IMR-90 (cell line): Measurements from ENCODE around the gene HSD17B14. TPM values are rescaled to one million over a fixed set of nuclear protein-coding genes. Genes with fewer than 3 reads are reported as not detected.

Experiments used
- ATAC-seq: fragments of 200-7000 bp; cut with Tn5 transposase; 2 replicates; pipeline ENCODE4 v1.9.1; 2020; ENCODE audit warnings: low read depth, mild to moderate bottlenecking, moderate library complexity
- BruUV-seq: library from RNA; stranded (reverse); fragments of 400-500 nt; replicated peaks from 2 replicates; lab custom pipeline; 2021; lab: Mats Ljungman, UMichigan
- CTCF ChIA-PET: fragments of 300-600 bp; formaldehyde crosslinking; extraction: SDS; loops from one replicate; lab custom pipeline; 2021; ENCODE audit warnings: antibody characterized with exemption; lab: Yijun Ruan, JAX
- POLR2A ChIA-PET: fragments of 300-600 bp; sonication (Branson Sonifier 250); formaldehyde crosslinking; loops from one replicate; lab custom pipeline; 2022; ENCODE audit warnings: antibody characterized with exemption; ENCODE audit not compliant: unreplicated experiment; lab: Charles Lee
- DNase-seq: peaks from one replicate; pipeline ENCODE4 v3.0.0; 2013
- H2AFZ ChIP-seq: replicated peaks from 2 replicates; pipeline ENCODE3; 2013; ENCODE audit warnings: low read length, mild to moderate bottlenecking; ENCODE audit not compliant: poor library complexity
- H2AK5ac ChIP-seq: 2 replicates; pipeline ENCODE4 v1.6.1; 2013; ENCODE audit warnings: low read depth, low read length, inconsistent platforms
- H2AK9ac ChIP-seq: replicated peaks from 2 replicates; pipeline ENCODE3; 2013; ENCODE audit warnings: mild to moderate bottlenecking, low read depth, low read length, moderate library complexity; ENCODE audit not compliant: poor library complexity
- H2BK120ac ChIP-seq: 2 replicates; pipeline ENCODE4 v1.6.1; 2013; ENCODE audit warnings: low read depth, low read length, inconsistent platforms
- H2BK15ac ChIP-seq: 3 replicates; pipeline ENCODE4 v1.6.1; 2013; ENCODE audit warnings: low read depth, low read length, inconsistent platforms
- H2BK20ac ChIP-seq: 2 replicates; pipeline ENCODE4 v1.6.1; 2013; ENCODE audit warnings: low read depth, mild to moderate bottlenecking, inconsistent platforms, low read length, moderate library complexity
- H2BK5ac ChIP-seq: 2 replicates; pipeline ENCODE4 v1.6.1; 2013; ENCODE audit warnings: mild to moderate bottlenecking, low read depth, low read length, inconsistent platforms; ENCODE audit not compliant: poor library complexity, severe bottlenecking
- H3K14ac ChIP-seq: replicated peaks from 2 replicates; pipeline ENCODE4 v1.6.1; 2013; ENCODE audit warnings: low read depth, low read length, inconsistent platforms
- H3K18ac ChIP-seq: 2 replicates; pipeline ENCODE4 v1.6.1; 2013; ENCODE audit warnings: low read depth, low read length, control low read depth
- H3K23ac ChIP-seq: 2 replicates; pipeline ENCODE4 v1.6.1; 2013; ENCODE audit warnings: low read depth, low read length, inconsistent platforms
- H3K27ac ChIP-seq: 2 replicates; pipeline ENCODE4 v1.5.1; 2013; ENCODE audit warnings: mild to moderate bottlenecking, control low read depth, low read length; ENCODE audit not compliant: insufficient read depth
- H3K27me3 ChIP-seq: 2 replicates; pipeline ENCODE4 v1.6.1; 2013; ENCODE audit warnings: low read length; ENCODE audit not compliant: control insufficient read depth, insufficient read depth
- H3K36me3 ChIP-seq: 2 replicates; pipeline ENCODE4 v1.6.1; 2013; ENCODE audit warnings: low read length, mixed read lengths; ENCODE audit not compliant: control insufficient read depth, insufficient read depth
- H3K4ac ChIP-seq: 2 replicates; pipeline ENCODE4 v1.6.1; 2013; ENCODE audit warnings: low read depth, low read length, inconsistent platforms
- H3K4me1 ChIP-seq: 2 replicates; pipeline ENCODE4 v1.6.1; 2013; ENCODE audit warnings: low read length, mixed read lengths; ENCODE audit not compliant: control insufficient read depth, insufficient read depth
- H3K4me2 ChIP-seq: 2 replicates; pipeline ENCODE4 v1.6.1; 2013; ENCODE audit warnings: low read depth, mild to moderate bottlenecking, control low read depth, low read length, moderate library complexity
- H3K4me3 ChIP-seq: 2 replicates; pipeline ENCODE4 v1.5.1; 2013; ENCODE audit warnings: low read depth, mild to moderate bottlenecking, control low read depth, low read length, moderate library complexity; ENCODE audit not compliant: insufficient read depth
- H3K56ac ChIP-seq: 2 replicates; pipeline ENCODE4 v1.6.1; 2013; ENCODE audit warnings: low read length, inconsistent platforms; ENCODE audit not compliant: insufficient read depth; ENCODE audit errors: extremely low read depth
- H3K79me1 ChIP-seq, 2 experiments: 2 replicates each; pipeline ENCODE4 v1.6.1; 2013; ENCODE audit warnings: low read length in 2 of 2, inconsistent platforms in 1 of 2, low read depth in 1 of 2
- H3K9ac ChIP-seq: 2 replicates; pipeline ENCODE4 v1.6.1; 2013; ENCODE audit warnings: low read depth, low read length, control low read depth
- H3K9me1 ChIP-seq: 2 replicates; pipeline ENCODE4 v1.6.1; 2013; ENCODE audit warnings: low read length, inconsistent platforms; ENCODE audit not compliant: insufficient read depth
- H3K9me3 ChIP-seq: 2 replicates; pipeline ENCODE4 v1.6.1; 2013; ENCODE audit warnings: low read length; ENCODE audit not compliant: control insufficient read depth, insufficient read depth
- H4K20me1 ChIP-seq: 2 replicates; pipeline ENCODE4 v1.6.1; 2013; ENCODE audit warnings: low read length, inconsistent platforms; ENCODE audit not compliant: insufficient read depth
- H4K5ac ChIP-seq: 2 replicates; pipeline ENCODE4 v1.6.1; 2013; ENCODE audit warnings: mild to moderate bottlenecking, low read depth, low read length, control low read depth
- H4K8ac ChIP-seq, 2 experiments: 2 replicates each; pipeline ENCODE4 v1.6.1; 2013; ENCODE audit warnings: low read depth in 2 of 2, low read length in 2 of 2, control low read depth in 1 of 2, inconsistent platforms in 1 of 2
- H4K91ac ChIP-seq: 2 replicates; pipeline ENCODE4 v1.6.1; 2013; ENCODE audit warnings: low read depth, low read length, inconsistent platforms; ENCODE audit not compliant: insufficient read depth
- BHLHE40 ChIP-seq: fragments of 150-350 bp; IDR thresholded peaks from 2 replicates; pipeline ENCODE4 v1.6.1; 2016; ENCODE audit warnings: mild to moderate bottlenecking, low read depth, low read length
- CEBPB ChIP-seq: IDR thresholded peaks from 2 replicates; pipeline ENCODE4 v1.6.1; 2012; ENCODE audit warnings: low read depth, low read length, improper control_type of control experiment
- CHD1 ChIP-seq: IDR thresholded peaks from 2 replicates; pipeline ENCODE4 v1.6.1; 2012; ENCODE audit warnings: low read depth, low read length, improper control_type of control experiment
- CTCF ChIP-seq: conservative IDR thresholded peaks from 2 replicates; pipeline ENCODE4 v1.5.1; 2012; ENCODE audit warnings: mild to moderate bottlenecking, low read depth, low read length, improper control_type of control experiment
- ELK1 ChIP-seq: fragments of 150-350 bp; IDR thresholded peaks from 2 replicates; pipeline ENCODE4 v1.6.1; 2016; ENCODE audit warnings: low read depth, mild to moderate bottlenecking, low read length, moderate library complexity, borderline replicate concordance
- FOS ChIP-seq: fragments of 150-350 bp; IDR thresholded peaks from 2 replicates; pipeline ENCODE4 v1.6.1; 2016; ENCODE audit warnings: low read depth, low read length
- MAFK ChIP-seq: IDR thresholded peaks from 2 replicates; pipeline ENCODE4 v1.6.1; 2012; ENCODE audit warnings: low read depth, low read length, improper control_type of control experiment
- MAZ ChIP-seq: IDR thresholded peaks from 2 replicates; pipeline ENCODE4 v1.6.1; 2012; ENCODE audit warnings: low read depth, mild to moderate bottlenecking, low read length, improper control_type of control experiment, moderate library complexity, borderline replicate concordance
- MXI1 ChIP-seq: IDR thresholded peaks from 2 replicates; pipeline ENCODE4 v1.6.1; 2012; ENCODE audit warnings: low read depth, mild to moderate bottlenecking, low read length, moderate library complexity, borderline replicate concordance
- NFE2L2 ChIP-seq: fragments of 150-350 bp; IDR thresholded peaks from 2 replicates; pipeline ENCODE4 v1.6.1; 2016; ENCODE audit warnings: low read depth, mild to moderate bottlenecking, low read length
- POLR2A ChIP-seq: IDR thresholded peaks from 2 replicates; pipeline ENCODE4 v1.6.1; 2012; ENCODE audit warnings: mild to moderate bottlenecking, low read depth, low read length
- RAD21 ChIP-seq: IDR thresholded peaks from 2 replicates; pipeline ENCODE4 v1.6.1; 2012; ENCODE audit warnings: low read length, improper control_type of control experiment
- RCOR1 ChIP-seq: IDR thresholded peaks from 2 replicates; pipeline ENCODE4 v1.6.1; 2012; ENCODE audit warnings: mild to moderate bottlenecking, low read length, improper control_type of control experiment; ENCODE audit not compliant: insufficient replicate concordance
- RFX5 ChIP-seq: IDR thresholded peaks from 2 replicates; pipeline ENCODE4 v1.8.0; 2012; ENCODE audit warnings: low read depth, mild to moderate bottlenecking, low read length, moderate library complexity
- SMC3 ChIP-seq: fragments of 150-350 bp; IDR thresholded peaks from 2 replicates; pipeline ENCODE4 v1.6.1; 2016; ENCODE audit warnings: low read depth, mild to moderate bottlenecking, antibody characterized with exemption, low read length, moderate library complexity
- USF2 ChIP-seq: fragments of 150-350 bp; IDR thresholded peaks from 2 replicates; pipeline ENCODE4 v1.6.1; 2017; ENCODE audit warnings: mild to moderate bottlenecking, antibody characterized with exemption, low read length, low read depth
- WGBS, 2 experiments: methylation state at CpG; one replicate each; pipeline versions ENCODE4 v1.1.5 to v1.1.7; 2013; ENCODE audit warnings: missing lambda C conversion rate in 2 of 2; ENCODE audit not compliant: insufficient read length in 1 of 2; ENCODE audit errors: extremely low coverage in 2 of 2; 5-methylcytosine and 5-hydroxymethylcytosine counted together
- dilution Hi-C: fragments of 300-500 bp; cut with HindIII; formaldehyde crosslinking; loops from one replicate; pipeline ENCODE4 v1.14.3; 2018; ENCODE audit warnings: low sequenced_read_pairs; ENCODE audit not compliant: unreplicated experiment
- in situ Hi-C: fragments of 300-500 bp; cut with MboI; formaldehyde crosslinking; loops from 3 replicates; pipeline ENCODE4 v1.14.3; 2019; ENCODE audit warnings: low sequenced_read_pairs, inconsistent platforms, mixed read lengths
- intact Hi-C: fragments of 100-400 bp; cut with micrococcal nuclease; formaldehyde crosslinking; loops from 2 replicates; pipeline ENCODE4 v1.10.0; 2022
- polyA plus RNA-seq, 3 experiments: library from polyadenylated mRNA; depleted of rRNA; stranded (reverse); fragments of >200 nt; gene quantifications; 2 replicates each; pipeline ENCODE4 v1.2.3, GENCODE V29; 2012; ENCODE audit warnings: low replicate concordance in 1 of 3
- total RNA-seq: library from RNA; depleted of rRNA; stranded (reverse); fragments of >200 nt; gene quantifications from 2 replicates; pipeline ENCODE4 v1.2.3, GENCODE V29; 2012

Gene HSD17B14
- total and polyA plus RNA-seq, 2 of the 4 experiments (the other 2 are of a cell fraction): 0.54 to 4.5 TPM

- Histone ChIP-seq H3K18ac (no peak overlapping the region), H3K14ac (no peak overlapping the region), H3K36me3 (peaks cover 43% of the 10 kb centered on the region), H4K5ac (no peak overlapping the region), H3K27ac (no peak overlapping the region), H2AK9ac (no peak overlapping the region), H4K8ac (no peak overlapping the region), H3K79me1 (no peaks in the 10 kb centered on the region), H3K27me3 (no peaks in the 10 kb centered on the region), H2AFZ (no peak overlapping the region), H3K9me3 (no peaks in the 10 kb centered on the region), H2AK5ac (no peak overlapping the region), H3K56ac (no peak overlapping the region), H2BK5ac (no peak overlapping the region), H4K91ac (no peak overlapping the region; the same call in 1 of the 2 replicates), H3K9me1 (no peaks in the 10 kb centered on the region), H2BK20ac (no peak overlapping the region), H3K4ac (no peak overlapping the region), H3K4me3 (no peak overlapping the region), H3K4me1 (no peaks in the 10 kb centered on the region), H2BK15ac (no peak overlapping the region), H4K20me1 (no peaks in the 10 kb centered on the region), H3K4me2 (no peak overlapping the region), H3K9ac (no peak overlapping the region), H3K23ac (no peak overlapping the region), H2BK120ac (no peak overlapping the region)
- no peak for TF ChIP-seq SMC3
- TF ChIP-seq CEBPB: no peak
- no peak for TF ChIP-seq BHLHE40
- TF ChIP-seq MAFK: no peak
- TF ChIP-seq ELK1: no peak
- TF ChIP-seq RAD21: no peak
- no peak for TF ChIP-seq RCOR1
- TF ChIP-seq CTCF: no peak
- no peak for TF ChIP-seq USF2
- no peak for TF ChIP-seq CHD1
- TF ChIP-seq NFE2L2: no peak
- no peak for TF ChIP-seq POLR2A
- no peak for TF ChIP-seq MXI1
- no peak for TF ChIP-seq FOS
- no peak for TF ChIP-seq MAZ
- no peak for TF ChIP-seq RFX5
- ATAC-seq (no peak), DNase-seq (no peak)
- ChIA-PET POLR2A (no interaction called here), CTCF (no interaction called here)
- dilution Hi-C loops: loop anchor here (10.0 kb wide), 1 partner anchor 52 kb away; no protein-coding TSS in a partner anchor
- intact Hi-C loops: no loop called here
- in situ Hi-C loops: no loop called here
- WGBS, 2 experiments: 100% methylated on average over 2 to 3 of the region's 6 CpGs
- BruUV-seq: no TSS peak
Observed at GRCh38 chr19:48856921-48857320, 20.6 kb upstream of the HSD17B14 start.
